SIG-M5 treated with dmso at 0.1 percent for 504 hours (cell line): ENCODE measurements around the gene KRT33B.
A peak's percentile ranks its signal among the peaks of the same experiment; 100 is the strongest.
"Not testable (repeated sequence)": the region's sequence is repeated elsewhere in the genome, so short reads cannot be mapped to it uniquely, and the experiment has no call there.

ENCODE experiments used
- DNase-seq: peaks from one replicate; lab custom pipeline; 2025; ENCODE audit not compliant: unreplicated experiment; lab: John Stamatoyannopoulos, UW

Gene KRT33B

GRCh38 chr17:41369713-41370112 lies at the start of gene KRT33B:
KRT33B (minus strand) TSS chr17:41369813; CDS start chr17:41369750, 63 bp downstream.
- DNase-seq = no peak

GRCh38 chr17:41418116-41418860 lies 48.7 kb upstream of the KRT33B start:
- no peak for DNase-seq

GRCh38 chr17:41417576-41418015 lies 48.0 kb upstream of the KRT33B start:
- peak; percentile 27 for DNase-seq

GRCh38 chr17:41417127-41417526 lies 47.5 kb upstream of the KRT33B start:
- DNase-seq = no peak

- no peak for DNase-seq
These were observed 46.9 kb upstream of the KRT33B start for GRCh38 chr17:41416479-41416878.

GRCh38 chr17:41415833-41416335 lies 46.3 kb upstream of the KRT33B start:
- DNase-seq = no peak

GRCh38 chr17:41415411-41415810 lies 45.8 kb upstream of the KRT33B start:
- DNase-seq = no peak

- no peak for DNase-seq
These were observed 44.4 kb upstream of the KRT33B start for GRCh38 chr17:41413982-41414381.

- no peak for DNase-seq
These were observed 43.8 kb upstream of the KRT33B start for GRCh38 chr17:41413353-41413957.

- no peak for DNase-seq
These were observed 41.6 kb upstream of the KRT33B start for GRCh38 chr17:41411072-41411840.

- no peak for DNase-seq
These were observed 37.6 kb upstream of the KRT33B start for GRCh38 chr17:41407226-41407625.

GRCh38 chr17:41406205-41406604 lies 36.6 kb upstream of the KRT33B start:
- DNase-seq = no peak

- peak; percentile 64 for DNase-seq
These were observed 34.5 kb upstream of the KRT33B start for GRCh38 chr17:41404024-41404671.

GRCh38 chr17:41403404-41404023 lies 33.9 kb upstream of the KRT33B start:
- no peak for DNase-seq

- DNase-seq = no peak
These were observed 32.5 kb upstream of the KRT33B start for GRCh38 chr17:41402161-41402560.

- DNase-seq = peak; percentile 5
These were observed 27.5 kb upstream of the KRT33B start, which contains the start of gene KRT31 for GRCh38 chr17:41396996-41397660. KRT31 (minus strand) TSS chr17:41397608; CDS start chr17:41397539, 69 bp downstream.

GRCh38 chr17:41396340-41396739 lies 26.7 kb upstream of the KRT33B start:
- no peak for DNase-seq

- no peak for DNase-seq
These were observed 26.0 kb upstream of the KRT33B start for GRCh38 chr17:41395611-41396010.

GRCh38 chr17:41395044-41395443 lies 25.4 kb upstream of the KRT33B start:
- not testable (repeated sequence) for DNase-seq
